ENCODE data around the gene SLC26A11.

- TF ChIP-seq CTCF (IDR thresholded peaks at IDR 0.05; ENCODE audit: insufficient read depth, low read depth, low read length) (no peak), EZH2 (IDR thresholded peaks at IDR 0.05; ENCODE audit: insufficient read depth, low read length) (no peak)
These were observed 28.9 kb downstream of the SLC26A11 start for GRCh38 chr17:80248894-80249710.
